NCI-H526 (cell line): ENCODE results near the gene OR2AG2.
"Not testable (repeated sequence)": the region's sequence is repeated elsewhere in the genome, so short reads cannot be mapped to it uniquely, and the experiment has no call there.

Experiments
- DNase-seq, 2 experiments: peaks; one replicate each; lab custom pipeline; 2025; lab: John Stamatoyannopoulos, UW

OR2AG2 gene

GRCh38 chr11:6771926-6772893 is at the start of gene OR2AG2:
Gene OR2AG2, minus strand, starts transcription at chr11:6771976. Its CDS starts 3,019 bp downstream, at chr11:6768957.
- no peak for DNase-seq

- DNase-seq = no peak
Observed at GRCh38 chr11:6818967-6819366, 47.2 kb upstream of the OR2AG2 start.

GRCh38 chr11:6817694-6818093 is 45.9 kb upstream of the OR2AG2 start:
- peak in 1 of 2 experiments; percentile 31 for DNase-seq

GRCh38 chr11:6813656-6814055 is 41.9 kb upstream of the OR2AG2 start:
- no peak for DNase-seq

GRCh38 chr11:6812390-6813005 is 40.7 kb upstream of the OR2AG2 start:
- DNase-seq = peak; percentile 33 to 79

GRCh38 chr11:6801075-6801474 is 29.3 kb upstream of the OR2AG2 start:
- DNase-seq = not testable (repeated sequence)

GRCh38 chr11:6799402-6799801 is 27.6 kb upstream of the OR2AG2 start, which contains the start of gene OR6A2:
Gene OR6A2, minus strand, starts transcription at chr11:6799689. Its CDS starts 3,981 bp downstream, at chr11:6795708.
- no peak for DNase-seq

- no peak for DNase-seq
Observed at GRCh38 chr11:6794639-6795038, 22.9 kb upstream of the OR2AG2 start.

GRCh38 chr11:6790546-6790945 is 18.8 kb upstream of the OR2AG2 start:
- peak in 1 of 2 experiments; percentile 13 for DNase-seq

GRCh38 chr11:6782720-6783119 is 10.9 kb upstream of the OR2AG2 start, which contains the start of gene OR2AG1:
Gene OR2AG1, plus strand, starts transcription at chr11:6783020. Its CDS starts 2,018 bp downstream, at chr11:6785038.
- DNase-seq = no peak

GRCh38 chr11:6780829-6781228 is 9.1 kb upstream of the OR2AG2 start:
- no peak for DNase-seq

- no peak for DNase-seq
Observed at GRCh38 chr11:6778518-6778917, 6.7 kb upstream of the OR2AG2 start.

GRCh38 chr11:6757373-6757967 is 14.3 kb downstream of the OR2AG2 start:
- DNase-seq = peak; percentile 58 to 78

- no peak for DNase-seq
Observed at GRCh38 chr11:6755953-6756347, 15.8 kb downstream of the OR2AG2 start.

- DNase-seq = peak in 1 of 2 experiments; percentile 65
Observed at GRCh38 chr11:6755303-6755952, 16.3 kb downstream of the OR2AG2 start.

- DNase-seq = no peak
Observed at GRCh38 chr11:6747097-6747668, 24.6 kb downstream of the OR2AG2 start.

- no peak for DNase-seq
Observed at GRCh38 chr11:6746626-6747025, 25.1 kb downstream of the OR2AG2 start.

GRCh38 chr11:6746086-6746618 is 25.6 kb downstream of the OR2AG2 start:
- no peak for DNase-seq

- no peak for DNase-seq
Observed at GRCh38 chr11:6745465-6746015, 26.2 kb downstream of the OR2AG2 start.

GRCh38 chr11:6745018-6745417 is 26.8 kb downstream of the OR2AG2 start:
- DNase-seq = no peak

- DNase-seq = no peak
Observed at GRCh38 chr11:6742260-6742659, 29.5 kb downstream of the OR2AG2 start.
